Measurements from ENCODE around the gene GDF2.

DNA sequence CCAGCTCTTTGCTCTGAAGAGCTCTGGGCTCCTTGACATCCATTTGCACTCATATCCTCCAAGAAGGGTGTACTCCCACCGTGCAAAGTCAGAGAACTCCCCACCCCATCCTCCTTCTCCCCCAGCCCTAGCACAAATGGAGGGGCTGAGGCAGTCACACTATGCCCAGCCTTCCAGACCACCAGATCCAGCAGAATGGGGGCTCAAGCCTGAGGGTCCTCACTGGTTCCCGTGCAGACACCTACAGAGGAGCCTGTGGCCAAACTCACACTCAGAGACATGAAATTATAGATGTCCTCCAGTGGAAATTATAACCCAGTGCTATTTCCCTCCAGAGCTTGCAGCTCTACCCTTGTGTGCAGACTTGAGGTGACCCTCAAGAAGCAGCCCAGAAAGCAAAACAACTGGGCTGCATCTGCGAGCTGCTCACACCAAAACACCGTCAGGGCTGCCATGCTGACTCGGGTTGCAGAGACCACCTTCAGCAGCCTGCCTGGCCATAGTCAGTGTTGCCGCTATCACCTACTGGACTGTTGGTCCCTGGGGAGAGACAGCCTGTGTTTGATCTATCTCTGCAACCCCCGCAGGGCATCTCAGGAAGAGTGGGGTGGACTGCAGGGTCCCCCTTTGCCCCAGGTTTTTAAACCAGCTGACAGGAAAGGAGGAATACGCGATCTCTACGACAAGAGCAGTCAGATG is 54.4 kb downstream of the GDF2 start:
- TF ChIP-seq, protein P1, sequence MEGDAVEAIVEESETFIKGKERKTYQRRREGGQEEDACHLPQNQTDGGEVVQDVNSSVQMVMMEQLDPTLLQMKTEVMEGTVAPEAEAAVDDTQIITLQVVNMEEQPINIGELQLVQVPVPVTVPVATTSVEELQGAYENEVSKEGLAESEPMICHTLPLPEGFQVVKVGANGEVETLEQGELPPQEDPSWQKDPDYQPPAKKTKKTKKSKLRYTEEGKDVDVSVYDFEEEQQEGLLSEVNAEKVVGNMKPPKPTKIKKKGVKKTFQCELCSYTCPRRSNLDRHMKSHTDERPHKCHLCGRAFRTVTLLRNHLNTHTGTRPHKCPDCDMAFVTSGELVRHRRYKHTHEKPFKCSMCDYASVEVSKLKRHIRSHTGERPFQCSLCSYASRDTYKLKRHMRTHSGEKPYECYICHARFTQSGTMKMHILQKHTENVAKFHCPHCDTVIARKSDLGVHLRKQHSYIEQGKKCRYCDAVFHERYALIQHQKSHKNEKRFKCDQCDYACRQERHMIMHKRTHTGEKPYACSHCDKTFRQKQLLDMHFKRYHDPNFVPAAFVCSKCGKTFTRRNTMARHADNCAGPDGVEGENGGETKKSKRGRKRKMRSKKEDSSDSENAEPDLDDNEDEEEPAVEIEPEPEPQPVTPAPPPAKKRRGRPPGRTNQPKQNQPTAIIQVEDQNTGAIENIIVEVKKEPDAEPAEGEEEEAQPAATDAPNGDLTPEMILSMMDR (IDR thresholded peaks at IDR 0.05; ENCODE audit: poor library complexity), result no peak
- TF ChIP-seq EZH2 (IDR thresholded peaks at IDR 0.05; ENCODE audit: borderline replicate concordance), result no peak
